DND-41 (cell line): ENCODE data around the gene SH2D3C.

Experiments used
- ATAC-seq: fragments of 200-7000 bp; cut with Tn5 transposase; 3 replicates; pipeline ENCODE4 v1.9.1; 2021; ENCODE audit warnings: low read depth; ENCODE audit not compliant: insufficient read depth
- DNase-seq: peaks from one replicate; pipeline ENCODE4 v3.0.0-alpha.2; 2020
- H2AFZ ChIP-seq: 2 replicates; pipeline ENCODE4 v1.6.0; 2012; ENCODE audit warnings: low read depth, low read length
- H3K27ac ChIP-seq: 2 replicates; pipeline ENCODE4 v1.5.1; 2012; ENCODE audit warnings: low read length, inconsistent platforms
- H3K27me3 ChIP-seq: fragments of 200-600 bp; sonication (generic); 2 replicates; pipeline ENCODE4 v1.6.0; 2012; ENCODE audit warnings: low read length, mild to moderate bottlenecking, inconsistent platforms; ENCODE audit not compliant: insufficient read depth, poor library complexity
- H3K36me3 ChIP-seq: 2 replicates; pipeline ENCODE4 v1.5.1; 2012; ENCODE audit warnings: low read length, inconsistent platforms; ENCODE audit not compliant: insufficient read depth
- H3K4me1 ChIP-seq: 2 replicates; pipeline ENCODE4 v1.5.1; 2012; ENCODE audit warnings: mild to moderate bottlenecking, low read length; ENCODE audit not compliant: insufficient read depth
- H3K4me2 ChIP-seq: 2 replicates; pipeline ENCODE4 v1.6.0; 2012; ENCODE audit warnings: mild to moderate bottlenecking, moderate library complexity, low read length, inconsistent platforms; ENCODE audit not compliant: insufficient read depth
- H3K4me3 ChIP-seq, 2 experiments: fragments of 200-600 bp in 1 of 2; shearing (Covaris generic) in 1 of 2; 2 replicates each; pipeline ENCODE4 v1.5.1; 2012 to 2016; ENCODE audit warnings: inconsistent platforms in 2 of 2, low read length in 2 of 2, mild to moderate bottlenecking in 2 of 2, low read depth in 1 of 2, moderate library complexity in 1 of 2
- H3K79me2 ChIP-seq: 2 replicates; pipeline ENCODE4 v1.6.0; 2012; ENCODE audit warnings: low read length, inconsistent platforms; ENCODE audit not compliant: insufficient read depth
- H3K9ac ChIP-seq: 2 replicates; pipeline ENCODE4 v1.6.0; 2012; ENCODE audit warnings: low read depth, mild to moderate bottlenecking, inconsistent platforms, low read length, moderate library complexity
- H3K9me3 ChIP-seq: 2 replicates; pipeline ENCODE4 v1.5.1; 2012; ENCODE audit warnings: low read length, moderate library complexity, mild to moderate bottlenecking, inconsistent platforms; ENCODE audit not compliant: insufficient read depth, severe bottlenecking
- H4K20me1 ChIP-seq: 2 replicates; pipeline ENCODE4 v1.6.0; 2012; ENCODE audit warnings: low read length; ENCODE audit not compliant: insufficient read depth
- EZH2 ChIP-seq: IDR thresholded peaks from 3 replicates; pipeline ENCODE4 v1.6.1; 2012; ENCODE audit warnings: borderline replicate concordance, low read depth, mild to moderate bottlenecking, moderate library complexity, low read length, inconsistent platforms; ENCODE audit not compliant: severe bottlenecking
- TF ChIP-seq, protein P1 (sequence below): IDR thresholded peaks from 2 replicates; pipeline ENCODE4 v1.5.1; 2012; ENCODE audit warnings: borderline replicate concordance, low read length, moderate library complexity, mild to moderate bottlenecking; ENCODE audit not compliant: poor library complexity, severe bottlenecking; ENCODE audit errors: extremely low read depth

Gene SH2D3C

DNA sequence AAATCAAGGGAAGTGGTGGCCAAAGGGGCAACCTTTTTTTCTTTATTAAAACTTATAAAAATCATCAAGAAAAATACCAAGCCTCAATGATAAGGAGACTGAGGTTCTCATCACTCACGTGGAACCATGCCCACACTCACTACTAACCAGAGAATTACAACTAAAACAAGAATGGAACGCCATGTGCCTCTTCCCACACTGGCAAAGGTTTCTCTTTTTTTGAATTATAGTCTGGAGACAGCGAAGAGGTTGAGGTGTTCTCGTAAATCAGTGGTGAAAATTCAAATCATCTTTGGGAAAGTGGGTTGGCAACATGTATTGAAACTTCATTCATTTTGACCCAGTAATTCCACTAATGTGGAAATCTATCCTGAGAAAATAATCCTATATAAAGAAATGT lies 43.6 kb upstream of the SH2D3C start:
- no peaks in the 10 kb centered on the region for H3K9me3 ChIP-seq
- H3K27me3 ChIP-seq, result no peaks in the 10 kb centered on the region
- no peaks in the 10 kb centered on the region for H4K20me1 ChIP-seq
- no peak overlapping the region for H3K4me2 ChIP-seq
- H3K36me3 ChIP-seq, result peaks cover 3% of the 10 kb centered on the region; the same call in 1 of the 2 replicates
- no peak overlapping the region for H3K27ac ChIP-seq
- no peaks in the 10 kb centered on the region for H3K4me1 ChIP-seq
- H3K4me3 ChIP-seq, result no peak overlapping the region
- H3K79me2 ChIP-seq, result no peaks in the 10 kb centered on the region
- no peak overlapping the region for H2AFZ ChIP-seq
- H3K9ac ChIP-seq, result no peak overlapping the region
- TF ChIP-seq EZH2, result no peak
- TF ChIP-seq, protein P1, sequence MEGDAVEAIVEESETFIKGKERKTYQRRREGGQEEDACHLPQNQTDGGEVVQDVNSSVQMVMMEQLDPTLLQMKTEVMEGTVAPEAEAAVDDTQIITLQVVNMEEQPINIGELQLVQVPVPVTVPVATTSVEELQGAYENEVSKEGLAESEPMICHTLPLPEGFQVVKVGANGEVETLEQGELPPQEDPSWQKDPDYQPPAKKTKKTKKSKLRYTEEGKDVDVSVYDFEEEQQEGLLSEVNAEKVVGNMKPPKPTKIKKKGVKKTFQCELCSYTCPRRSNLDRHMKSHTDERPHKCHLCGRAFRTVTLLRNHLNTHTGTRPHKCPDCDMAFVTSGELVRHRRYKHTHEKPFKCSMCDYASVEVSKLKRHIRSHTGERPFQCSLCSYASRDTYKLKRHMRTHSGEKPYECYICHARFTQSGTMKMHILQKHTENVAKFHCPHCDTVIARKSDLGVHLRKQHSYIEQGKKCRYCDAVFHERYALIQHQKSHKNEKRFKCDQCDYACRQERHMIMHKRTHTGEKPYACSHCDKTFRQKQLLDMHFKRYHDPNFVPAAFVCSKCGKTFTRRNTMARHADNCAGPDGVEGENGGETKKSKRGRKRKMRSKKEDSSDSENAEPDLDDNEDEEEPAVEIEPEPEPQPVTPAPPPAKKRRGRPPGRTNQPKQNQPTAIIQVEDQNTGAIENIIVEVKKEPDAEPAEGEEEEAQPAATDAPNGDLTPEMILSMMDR, result no peak
- DNase-seq (no peak), ATAC-seq (no peak)

DNA sequence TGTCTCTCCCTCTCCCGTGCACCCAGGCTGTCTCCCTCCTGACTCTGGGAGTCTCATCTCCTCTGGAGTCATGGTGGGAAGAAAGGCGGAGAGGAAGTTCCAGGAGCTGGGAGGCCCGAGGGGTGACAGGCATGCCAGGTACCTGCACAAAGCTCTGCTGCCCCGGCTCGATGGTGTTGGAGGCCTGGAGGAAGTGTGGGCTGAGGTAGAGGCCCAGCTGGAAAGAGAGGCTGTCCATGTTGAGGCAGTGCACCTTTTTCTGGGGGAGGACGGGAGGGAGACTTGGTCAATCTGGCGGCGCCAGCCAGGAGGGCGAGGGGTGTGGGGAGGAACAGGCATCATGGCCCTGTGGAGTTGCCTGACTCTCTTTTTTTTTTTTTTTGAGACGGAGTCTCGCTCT lies 40.1 kb upstream of the SH2D3C start:
- peaks cover 32% of the 10 kb centered on the region for H3K36me3 ChIP-seq
- H3K9me3 ChIP-seq, result no peaks in the 10 kb centered on the region
- DNase-seq, result no peak
- no peaks in the 10 kb centered on the region for H3K79me2 ChIP-seq
- no peak for ATAC-seq
- no peak overlapping the region for H3K27ac ChIP-seq
- H4K20me1 ChIP-seq, result no peaks in the 10 kb centered on the region; the same call in 1 of the 2 replicates
- no peaks in the 10 kb centered on the region for H3K27me3 ChIP-seq
- no peaks in the 10 kb centered on the region for H3K4me1 ChIP-seq
- no peak overlapping the region for H3K4me3 ChIP-seq
- no peak overlapping the region for H2AFZ ChIP-seq
- H3K9ac ChIP-seq, result no peak overlapping the region
- H3K4me2 ChIP-seq, result no peak overlapping the region
- TF ChIP-seq, protein P1, result no peak
- no peak for TF ChIP-seq EZH2

DNA sequence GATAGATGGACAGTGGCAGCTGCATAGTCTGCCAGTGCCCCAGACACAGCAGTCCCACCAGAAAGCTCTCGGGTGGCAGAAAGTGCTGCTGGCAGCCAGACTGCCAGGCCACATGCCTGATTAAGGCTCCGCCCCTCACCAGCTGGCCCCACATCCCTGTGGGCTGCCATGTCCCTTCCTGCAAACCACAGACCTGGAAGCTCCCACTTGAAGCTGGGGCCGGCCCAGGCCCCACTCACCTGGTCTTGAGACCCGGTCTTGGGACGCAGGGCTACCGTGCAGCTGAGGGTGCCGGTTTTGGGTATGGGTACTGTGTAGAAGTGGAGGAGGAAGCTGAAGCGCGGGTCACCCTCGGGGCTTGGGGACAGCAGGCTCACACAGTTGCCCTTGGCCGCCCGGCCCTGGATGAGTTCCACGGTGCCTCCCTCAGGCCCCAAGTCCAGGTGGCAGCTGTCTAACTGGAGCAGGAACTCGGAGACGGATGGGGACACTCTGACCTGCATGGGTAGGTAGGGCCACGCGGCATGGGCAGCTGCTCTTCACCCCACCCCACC lies 39.5 kb upstream of the SH2D3C start:
- peak; percentile 9; the same call in 2 of the 3 replicates for ATAC-seq
- H3K79me2 ChIP-seq, result no peaks in the 10 kb centered on the region
- no peak overlapping the region for H3K9ac ChIP-seq
- H3K4me1 ChIP-seq, result no peaks in the 10 kb centered on the region
- DNase-seq, result no peak
- no peak overlapping the region for H3K4me3 ChIP-seq
- TF ChIP-seq, protein P1, result no peak
- TF ChIP-seq EZH2, result no peak
- H3K27ac ChIP-seq, result no peak overlapping the region
- H2AFZ ChIP-seq, result no peak overlapping the region
- H3K9me3 ChIP-seq, result no peaks in the 10 kb centered on the region
- peaks cover 39% of the 10 kb centered on the region for H3K36me3 ChIP-seq
- H3K27me3 ChIP-seq, result no peaks in the 10 kb centered on the region
- H4K20me1 ChIP-seq, result no peaks in the 10 kb centered on the region; the same call in 1 of the 2 replicates
- no peak overlapping the region for H3K4me2 ChIP-seq
